HG02973 (cell line): ENCODE results near the gene LRP5.
"Not testable (repeated sequence)": the region's sequence is repeated elsewhere in the genome, so short reads cannot be mapped to it uniquely, and the experiment has no call there.

Source experiments
- ATAC-seq: cut with Tn5 transposase; IDR thresholded peaks from one replicate; pipeline ENCODE4 v1.9.1; 2021; ENCODE audit warnings: moderate library complexity; ENCODE audit not compliant: unreplicated experiment

The LRP5 gene

DNA sequence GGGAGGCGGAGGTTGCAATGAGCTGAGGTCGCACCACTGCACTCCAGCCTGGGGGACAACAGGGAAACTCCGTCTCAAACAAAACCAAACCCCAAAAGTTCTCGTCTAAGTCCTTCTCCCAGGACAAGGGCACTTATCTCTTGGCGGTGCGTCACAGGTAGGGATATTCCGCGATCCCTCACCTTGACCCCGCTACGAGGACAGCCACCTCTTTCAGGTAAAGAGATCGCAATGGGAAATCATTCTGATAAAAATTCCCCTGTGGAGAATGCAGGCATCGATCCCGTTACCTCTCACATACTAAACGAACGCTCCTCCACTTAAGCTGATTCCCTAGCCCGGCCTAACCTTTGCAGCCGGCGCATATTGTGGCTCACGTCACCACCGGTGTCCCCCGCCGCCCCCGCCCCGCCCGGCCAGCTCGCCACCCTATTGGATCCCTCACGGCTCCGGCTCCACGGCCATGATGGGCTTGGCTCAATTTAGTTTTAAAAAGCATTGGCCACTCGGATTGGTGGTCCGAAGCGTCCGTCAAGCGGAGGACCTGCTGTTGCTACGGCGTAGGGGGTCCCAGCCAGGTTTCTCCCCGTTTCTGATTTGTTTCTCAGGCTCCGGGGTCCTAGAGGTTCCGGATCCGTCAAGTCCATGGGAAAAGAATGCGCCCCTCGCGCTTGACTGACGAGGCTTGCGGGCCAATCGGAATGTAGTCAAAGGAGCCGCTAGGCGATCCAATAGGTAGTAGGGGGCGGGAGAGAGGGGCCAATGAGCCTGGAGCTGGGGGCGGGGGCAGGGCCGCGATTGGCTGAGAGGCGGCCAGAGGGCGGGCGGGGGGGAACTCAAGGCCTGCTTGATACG lies 147.7 kb downstream of the LRP5 start:
- peak; percentile 65 for ATAC-seq

DNA sequence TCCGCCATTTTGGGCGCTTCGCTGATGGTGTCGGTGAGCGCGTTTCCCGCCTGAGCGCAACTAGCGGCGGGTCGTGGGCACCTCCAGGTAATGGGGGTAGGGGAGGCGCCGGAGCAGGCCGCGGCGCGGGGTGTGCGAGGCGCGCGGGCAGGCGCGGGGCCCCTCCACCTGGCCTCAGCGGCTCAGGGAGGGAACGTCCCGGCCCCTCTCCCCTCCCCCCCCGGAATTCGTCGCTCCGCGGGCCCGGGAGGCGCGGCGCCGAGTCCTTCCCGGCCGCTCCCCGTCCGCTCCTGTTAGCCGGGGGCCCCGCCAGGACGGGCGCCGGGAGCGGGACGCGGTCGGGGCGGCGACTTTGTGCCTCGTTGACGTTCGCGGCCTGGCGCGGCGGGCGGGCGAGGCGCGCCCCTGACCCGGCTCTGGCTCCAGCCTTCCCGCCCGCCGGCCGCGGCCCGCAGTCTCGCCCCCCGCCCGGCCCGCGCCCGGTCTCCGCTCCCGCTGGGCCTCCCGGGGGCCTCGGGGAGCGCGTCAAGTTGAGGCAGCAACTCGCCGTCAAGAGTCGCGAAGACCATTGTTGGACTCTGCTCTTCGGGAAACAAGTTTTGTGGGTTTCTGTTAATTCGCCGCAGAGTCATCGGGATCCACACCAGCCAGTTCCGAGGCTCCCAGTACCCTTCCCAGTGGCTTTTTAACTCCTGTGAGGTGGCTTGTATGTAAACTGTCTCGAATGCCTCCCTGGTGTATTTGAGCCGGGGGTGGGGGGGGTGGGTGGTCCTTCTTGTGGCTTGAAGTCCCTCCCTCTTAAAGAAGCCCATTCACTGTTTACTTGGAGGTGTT lies 148.6 kb downstream of the LRP5 start, which contains the start of gene PPP6R3:
PPP6R3 (plus strand) TSS at position 12 of the 834 bp plus-strand sequence. CDS start 76,913 bp downstream, outside the sequence.
- peak; percentile 12 for ATAC-seq

DNA sequence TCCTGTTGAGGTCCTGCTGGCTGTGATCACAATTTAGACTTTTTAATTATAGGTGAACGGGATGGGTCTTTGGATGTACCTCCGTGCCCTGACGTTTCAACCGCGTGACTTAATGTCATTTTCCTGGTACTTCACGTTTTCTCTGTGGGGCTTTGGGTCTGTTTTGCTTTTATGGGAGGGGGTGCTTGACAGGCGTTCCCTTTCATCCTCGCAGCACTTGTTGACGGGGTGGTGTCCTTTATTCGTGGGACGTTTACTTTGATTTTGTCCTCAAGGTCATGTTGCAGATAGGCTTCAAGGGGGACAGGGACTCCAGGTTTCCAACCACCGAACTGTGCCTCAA lies 149.2 kb downstream of the LRP5 start:
- ATAC-seq = no peak

DNA sequence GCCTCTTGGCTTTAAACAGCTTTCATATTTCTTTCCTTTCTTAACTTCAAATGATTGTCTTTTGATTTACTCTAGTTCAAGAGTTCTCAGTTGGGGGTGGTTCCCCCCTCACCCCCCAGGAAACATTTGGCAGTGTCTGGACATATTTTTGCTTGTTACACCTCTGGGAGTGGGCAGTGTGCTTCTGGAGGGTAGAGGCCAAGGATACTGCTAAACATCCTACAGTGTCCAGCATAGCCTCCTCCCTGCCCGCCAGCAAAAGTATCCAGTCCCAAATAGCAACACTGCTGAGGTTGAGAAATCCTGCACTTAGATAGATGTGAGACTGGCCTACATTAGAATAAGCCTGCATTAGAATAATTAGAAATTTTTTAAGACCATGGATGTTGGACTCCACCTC lies 151.3 kb downstream of the LRP5 start:
- ATAC-seq = no peak

DNA sequence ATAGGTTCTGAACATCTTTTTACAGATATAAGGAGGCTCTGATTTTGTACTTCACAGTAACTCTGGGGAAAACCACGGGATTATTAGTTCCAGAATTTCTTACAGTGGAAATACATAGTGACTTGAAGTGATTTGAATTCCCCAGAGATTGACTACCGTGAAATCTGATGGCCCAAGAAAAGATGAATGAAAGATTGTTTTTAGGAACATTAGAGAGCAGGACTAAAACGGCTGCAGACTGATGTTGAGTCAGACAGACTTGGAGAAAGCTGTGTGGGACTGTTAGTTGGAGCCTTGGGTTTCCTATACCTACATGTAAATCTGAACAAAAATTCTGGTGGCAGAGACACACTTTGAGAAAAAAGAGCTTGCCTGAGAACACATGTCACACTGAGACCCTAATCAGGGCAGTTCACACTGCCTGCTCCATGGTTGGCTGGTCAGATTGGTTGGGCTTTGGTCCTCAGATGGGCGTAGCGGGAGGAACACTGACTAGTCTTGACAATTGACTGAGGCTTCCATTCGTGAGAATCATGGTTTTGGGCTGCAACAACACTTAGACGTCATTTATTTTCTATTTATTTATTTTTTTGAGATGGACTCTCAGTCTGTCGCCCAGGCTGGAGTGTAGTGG lies 154.9 kb downstream of the LRP5 start:
- no peak for ATAC-seq

DNA sequence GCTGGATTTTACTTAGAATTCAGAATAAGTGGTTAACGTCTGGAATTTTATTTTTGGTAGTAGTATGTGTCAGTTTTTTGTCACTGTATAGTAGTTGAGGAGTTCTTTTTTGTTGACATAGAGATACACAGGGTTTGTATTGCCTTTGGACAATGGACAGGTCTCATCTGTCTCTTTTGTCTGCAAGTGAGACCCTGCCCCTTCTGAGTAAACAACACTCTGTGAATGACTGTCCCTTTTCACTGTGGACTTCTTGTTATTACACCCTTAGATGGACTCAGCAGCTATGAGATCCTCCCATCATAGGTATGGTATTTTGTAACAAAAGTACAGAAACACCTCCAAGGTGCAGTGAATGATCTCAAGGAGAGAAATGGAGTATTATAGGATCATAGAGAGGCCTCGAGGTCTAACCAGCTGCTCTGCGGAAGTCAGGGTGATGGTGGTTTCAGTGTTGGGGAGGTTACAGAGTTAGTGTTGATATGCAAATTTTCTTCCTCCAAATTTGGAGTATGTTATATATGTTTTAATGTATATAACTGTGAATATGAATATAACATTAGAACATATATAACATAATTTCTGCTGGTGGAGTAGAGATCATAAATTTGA lies 155.9 kb downstream of the LRP5 start:
- ATAC-seq = no peak

DNA sequence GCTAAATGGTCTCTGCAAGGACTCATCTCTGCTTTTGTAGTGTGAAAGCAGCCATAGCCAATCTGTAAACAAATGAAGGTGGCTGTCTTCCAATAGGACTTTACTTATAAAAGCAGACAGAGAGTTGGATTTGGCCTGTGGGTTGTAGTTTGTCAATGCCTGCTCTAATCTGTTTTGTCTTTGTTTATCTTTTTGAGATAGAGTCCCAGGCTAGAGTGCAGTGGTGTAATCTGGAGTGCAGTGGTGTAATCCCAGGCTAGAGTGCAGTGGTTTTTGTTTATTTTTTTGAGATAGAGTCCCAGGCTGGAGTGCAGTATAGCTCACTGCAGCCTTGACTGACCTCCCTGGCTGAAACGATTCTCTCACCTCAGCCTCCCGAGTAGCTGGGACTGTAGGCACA lies 156.7 kb downstream of the LRP5 start:
- ATAC-seq = no peak

DNA sequence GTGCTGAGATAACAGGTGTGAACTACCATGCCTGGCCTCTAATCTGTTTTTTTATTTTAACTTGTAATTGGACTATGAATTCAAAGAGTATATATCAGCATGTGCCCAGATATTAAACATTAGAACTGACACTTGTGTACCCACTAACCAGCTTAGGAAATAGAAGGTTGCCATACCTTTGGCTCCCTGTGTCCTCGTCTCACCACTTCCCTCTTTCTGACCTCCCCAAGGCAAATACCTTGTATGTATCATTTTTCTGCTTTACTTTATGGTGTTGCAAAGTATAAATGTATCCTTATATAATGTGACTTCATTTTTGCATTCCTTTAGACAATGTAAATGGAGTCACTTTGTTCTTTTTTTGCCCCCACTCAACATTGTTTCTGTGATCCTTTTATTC lies 157.3 kb downstream of the LRP5 start:
- ATAC-seq = no peak

DNA sequence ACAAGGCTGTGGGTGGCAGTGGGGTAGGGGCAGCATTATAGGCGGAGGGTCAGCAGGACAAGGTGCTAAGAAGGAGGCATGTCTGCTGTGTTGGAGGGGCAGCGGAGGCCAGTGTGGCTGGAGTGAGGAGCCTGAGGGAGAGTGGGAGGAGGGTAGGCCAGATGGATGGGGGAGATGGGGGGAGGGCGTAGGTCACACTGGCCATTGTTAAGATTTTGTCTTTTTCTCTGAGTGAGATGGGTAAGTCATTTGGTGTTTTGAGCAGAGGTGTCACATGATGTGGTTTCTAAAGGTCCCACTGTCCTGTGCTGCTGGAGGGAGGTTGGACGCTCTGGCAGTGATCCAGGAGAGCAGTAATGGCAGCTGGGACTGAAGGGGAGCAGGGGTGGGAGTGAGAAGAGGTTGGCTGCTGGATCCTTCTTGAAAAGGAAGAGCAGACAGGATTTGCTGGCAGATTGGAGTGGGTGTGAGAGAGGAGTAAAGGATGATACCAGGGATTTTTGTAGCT lies 158.0 kb downstream of the LRP5 start:
- ATAC-seq = no peak

DNA sequence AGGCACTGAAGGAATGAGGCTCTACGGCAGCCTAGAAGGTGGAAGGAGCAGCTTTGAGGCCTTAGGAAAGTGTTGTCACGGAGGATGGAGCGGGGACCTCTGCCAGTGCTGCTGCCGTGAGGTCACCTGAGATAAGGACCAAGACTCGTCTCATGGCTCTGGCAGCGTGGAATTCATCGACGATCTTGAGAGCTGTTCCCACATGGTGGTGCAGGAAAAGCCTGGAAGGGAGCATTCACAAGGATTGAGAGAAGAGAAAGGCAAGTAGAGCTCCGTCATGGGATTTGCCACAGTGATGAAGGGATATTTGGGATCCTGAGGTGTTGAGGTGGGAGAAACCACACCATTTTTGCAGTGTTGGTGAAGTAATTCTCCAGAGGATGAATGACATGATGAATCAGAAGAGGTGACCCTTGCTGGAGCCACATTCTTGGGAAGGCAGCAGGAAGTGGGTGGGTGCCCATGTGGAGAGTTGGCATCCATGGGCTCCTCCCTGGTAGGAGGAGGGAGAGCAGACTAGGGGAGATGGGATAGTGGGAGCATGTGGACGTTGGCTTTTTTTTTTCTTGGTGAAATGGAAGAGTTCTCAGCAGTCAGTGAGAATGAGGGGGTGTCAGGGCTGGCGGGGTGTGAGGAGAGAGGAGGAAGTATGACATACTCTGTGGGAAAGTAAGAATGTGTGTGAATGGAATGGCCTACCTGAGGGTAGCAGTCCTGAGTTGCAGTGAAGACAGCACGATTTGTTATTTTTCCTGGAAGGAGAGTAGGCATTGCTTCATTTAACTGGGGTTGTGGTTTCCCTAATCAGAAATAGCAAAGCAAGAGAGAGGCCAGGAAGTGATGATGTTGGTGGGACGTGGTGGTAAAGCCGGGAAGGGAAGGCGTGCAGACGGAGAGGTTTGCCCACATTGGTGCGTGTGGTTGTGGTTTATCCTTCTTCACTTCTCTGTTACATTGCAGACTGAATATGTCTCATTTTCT lies 159.3 kb downstream of the LRP5 start:
- ATAC-seq = no peak

DNA sequence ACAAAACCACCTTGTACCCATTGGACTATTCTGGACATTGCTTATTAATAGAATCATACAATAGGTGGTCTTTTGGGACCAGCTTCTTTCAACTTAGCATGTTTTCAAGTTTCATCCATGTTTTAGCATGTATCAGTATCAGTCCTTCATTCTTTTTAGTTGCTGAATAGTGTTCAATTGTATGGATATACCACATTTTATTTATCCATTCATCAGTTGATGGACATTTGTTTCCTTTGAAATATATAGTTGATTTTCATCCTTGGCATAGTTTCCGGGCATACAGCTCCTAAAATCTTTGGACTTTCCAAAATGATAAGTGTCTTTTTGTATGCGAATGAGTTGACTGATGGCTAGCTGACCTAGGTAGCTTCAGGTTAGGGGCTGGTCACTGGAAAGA lies 160.4 kb downstream of the LRP5 start:
- no peak for ATAC-seq

DNA sequence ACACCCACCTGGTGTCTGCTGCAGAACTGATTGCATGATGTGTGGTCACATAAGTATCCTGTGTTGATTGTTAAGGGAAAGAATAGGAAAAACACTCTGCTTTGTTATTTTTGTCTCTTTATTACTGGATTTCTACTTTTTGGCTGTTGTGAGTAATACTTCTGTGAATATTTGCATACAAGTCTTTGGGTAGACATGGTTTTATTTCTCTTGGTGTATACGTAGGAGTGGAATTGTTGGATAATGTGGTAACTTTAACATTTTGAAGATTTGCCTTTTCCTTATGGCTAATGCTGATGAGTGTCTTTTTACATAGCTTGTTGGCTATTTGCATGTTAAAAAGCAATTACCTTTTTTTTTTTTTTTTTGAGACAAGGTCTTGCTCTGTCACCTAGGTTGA lies 161.3 kb downstream of the LRP5 start:
- ATAC-seq = no peak

DNA sequence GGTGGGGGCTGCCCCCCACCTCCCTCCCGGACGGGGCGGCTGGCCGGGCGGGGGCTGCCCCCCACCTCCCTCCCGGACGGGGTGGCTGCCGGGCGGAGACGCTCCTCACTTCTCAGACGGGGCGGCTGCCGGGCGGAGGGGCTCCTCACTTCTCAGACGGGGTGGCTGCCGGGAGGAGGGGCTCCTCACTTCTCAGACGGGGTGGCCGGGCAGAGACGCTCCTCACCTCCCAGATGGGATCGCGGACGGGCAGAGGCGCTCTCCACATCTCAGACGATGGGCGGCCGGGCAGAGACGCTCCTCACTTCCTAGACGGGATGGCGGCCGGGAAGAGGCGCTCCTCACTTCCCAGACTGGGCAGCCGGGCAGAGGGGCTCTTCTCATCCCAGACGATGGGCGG lies 163.2 kb downstream of the LRP5 start:
- ATAC-seq = not testable (repeated sequence)

DNA sequence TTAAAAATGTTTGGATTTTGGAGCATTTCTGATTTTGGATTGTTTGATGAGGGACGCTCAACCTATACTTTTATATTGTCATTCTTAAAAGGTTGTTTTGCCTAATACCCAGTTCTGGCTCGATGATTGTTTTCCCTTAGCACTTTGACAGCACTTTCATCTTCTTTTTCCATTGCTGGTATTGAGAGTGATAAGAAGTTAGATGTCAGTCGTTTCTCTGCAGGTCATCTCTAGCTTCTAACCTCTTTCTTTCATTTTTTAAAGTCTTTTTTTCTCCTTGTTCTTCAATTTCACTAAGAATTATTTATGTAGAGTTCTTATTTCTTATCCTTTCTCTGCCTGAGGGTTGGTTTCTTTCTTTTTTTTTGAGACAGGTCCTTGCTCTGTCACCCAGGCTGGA lies 167.0 kb downstream of the LRP5 start:
- no peak for ATAC-seq

DNA sequence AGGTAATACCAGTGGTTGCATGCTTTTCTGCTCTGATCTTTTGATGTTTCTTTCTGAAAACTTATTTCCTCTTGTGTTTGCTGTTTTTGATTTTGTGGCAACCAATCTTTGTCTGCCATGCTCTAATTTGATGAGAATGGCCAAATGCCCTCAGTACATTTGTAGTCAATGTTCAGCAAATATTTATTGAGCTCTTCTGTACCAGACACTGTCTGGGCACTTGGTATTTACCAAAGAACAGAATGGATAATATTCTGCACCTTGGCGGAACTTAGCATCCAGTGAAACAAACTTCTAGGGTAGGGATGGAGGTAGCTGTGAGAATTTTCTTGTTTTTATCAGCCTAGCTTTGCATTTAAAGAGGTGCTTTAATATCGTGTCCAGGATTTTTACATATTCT lies 167.8 kb downstream of the LRP5 start:
- no peak for ATAC-seq

DNA sequence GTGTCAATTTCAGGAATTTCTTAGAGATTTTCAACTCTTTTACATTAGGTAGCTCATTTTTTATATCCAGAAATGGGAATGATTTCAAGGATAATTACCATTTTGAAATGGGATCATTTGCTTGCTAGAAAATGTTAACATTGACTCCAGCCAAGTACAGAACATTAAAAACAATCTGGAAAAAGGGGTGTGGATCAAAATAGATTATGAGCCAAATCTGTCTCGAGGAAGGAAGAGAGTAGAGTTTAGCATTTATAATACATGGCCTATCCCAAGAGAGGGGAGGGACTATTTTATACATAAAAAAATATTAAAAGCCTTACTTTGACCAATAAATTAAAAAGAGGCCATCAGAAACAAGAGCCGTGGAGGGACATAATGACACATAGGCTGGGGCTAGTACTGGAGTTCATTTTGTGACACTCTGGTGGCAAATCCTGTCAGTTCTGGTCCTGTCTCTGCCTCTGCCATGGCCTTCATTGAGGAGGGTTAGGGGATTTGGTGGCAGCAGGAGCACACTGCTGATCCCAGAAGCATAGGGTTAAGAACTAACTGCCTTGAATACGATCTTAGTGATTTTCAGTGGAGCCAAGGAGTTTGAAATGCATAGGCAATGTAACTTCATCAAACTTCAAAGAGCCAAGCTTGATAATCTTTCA lies 168.6 kb downstream of the LRP5 start:
- no peak for ATAC-seq

DNA sequence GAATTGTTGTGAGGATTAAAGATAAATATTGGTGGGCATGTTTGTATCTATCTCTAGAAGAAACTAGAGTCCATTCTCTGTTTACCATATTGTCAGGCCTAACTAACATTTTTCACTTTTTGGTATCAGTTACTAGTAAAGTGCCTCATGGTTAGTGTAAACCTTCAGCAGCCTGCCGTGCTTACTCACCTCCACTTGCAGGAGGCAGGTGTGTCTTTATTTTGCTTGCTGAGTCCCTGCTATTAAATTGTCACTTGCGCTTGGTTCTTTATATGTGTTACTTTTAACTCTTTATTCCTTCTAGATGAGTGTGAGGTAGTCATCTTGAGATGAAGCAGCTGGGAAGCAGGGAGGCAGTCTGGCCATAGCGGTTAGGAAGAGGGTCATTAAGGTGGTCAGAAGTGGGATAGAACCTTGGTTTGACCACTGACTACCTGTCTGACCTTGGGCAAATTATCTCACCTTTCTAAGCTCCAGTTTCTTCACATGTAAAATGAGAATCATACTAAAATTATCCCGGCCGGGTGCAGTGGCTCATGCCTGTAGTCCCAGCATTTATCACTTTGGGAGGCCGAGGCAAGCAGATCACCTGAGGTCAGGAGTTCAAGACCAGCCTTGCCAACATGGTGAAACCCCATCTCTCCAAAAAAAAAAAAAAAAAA lies 169.3 kb downstream of the LRP5 start:
- ATAC-seq = no peak

DNA sequence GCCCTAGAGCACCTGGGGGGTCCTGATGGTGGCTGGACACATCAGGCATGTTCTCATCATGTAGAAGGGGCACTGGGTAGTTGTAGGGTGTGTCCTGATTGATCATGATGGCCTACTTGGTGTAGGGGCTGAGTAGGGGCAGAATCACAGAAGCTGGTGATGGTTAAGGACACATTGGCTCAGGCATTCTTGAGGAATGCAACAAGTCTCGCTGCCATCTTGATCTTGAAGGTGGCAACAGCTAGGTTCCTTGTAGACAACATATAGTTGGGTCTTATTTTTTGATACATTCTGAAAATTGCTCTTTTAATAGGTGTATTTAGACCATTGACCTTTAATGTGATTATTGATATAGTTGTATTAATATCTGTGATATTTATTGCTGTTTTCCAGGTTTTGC lies 176.2 kb downstream of the LRP5 start:
- ATAC-seq = no peak

DNA sequence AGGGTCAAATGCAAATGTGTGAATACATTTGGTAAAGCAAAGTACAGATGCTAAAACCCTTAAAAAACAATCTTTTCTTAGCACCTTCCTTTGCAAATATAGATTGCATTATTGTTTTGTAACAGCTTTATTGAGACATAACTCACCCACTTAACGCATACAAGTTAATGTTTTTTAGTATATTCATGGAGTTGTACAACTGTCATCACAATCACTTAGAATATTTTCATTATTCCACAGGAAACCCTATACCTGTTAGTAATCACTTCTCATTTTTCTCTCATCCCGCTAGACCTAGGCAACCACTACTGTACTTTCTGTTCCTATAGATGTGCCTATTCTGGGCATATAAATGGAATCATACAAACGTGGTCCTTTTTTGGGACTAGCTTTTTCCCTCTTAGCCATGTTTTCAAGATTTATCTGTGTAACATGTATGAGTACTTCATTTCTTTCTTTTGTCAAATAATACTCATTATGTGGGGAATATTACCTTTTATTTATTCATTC lies 182.9 kb downstream of the LRP5 start:
- no peak for ATAC-seq
